NCI-H69 (cell line): ENCODE data around the gene NGEF.

ENCODE experiments used
- DNase-seq: peaks from one replicate; lab custom pipeline; 2025; lab: John Stamatoyannopoulos, UW

Gene NGEF

DNA sequence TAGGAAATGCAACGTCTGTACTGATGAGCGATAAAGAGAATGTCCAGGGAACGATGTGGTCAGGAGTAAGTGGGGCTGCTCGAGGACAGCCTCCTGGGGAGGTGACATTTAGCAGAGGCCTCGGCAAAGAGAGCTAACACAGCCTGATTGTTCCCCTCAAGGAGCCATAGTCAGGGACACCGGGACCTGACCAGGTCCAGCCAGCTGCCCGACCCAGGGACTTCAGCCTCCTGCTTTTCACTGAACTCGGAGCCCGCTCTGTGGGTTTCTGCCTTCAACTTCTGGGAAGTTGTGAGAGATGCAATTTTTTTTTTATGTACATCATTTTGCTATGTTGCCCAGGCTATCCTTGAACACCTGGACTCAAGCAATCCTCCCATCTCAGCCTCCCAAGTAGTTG lies 29.5 kb upstream of the NGEF start:
- no peak for DNase-seq

DNA sequence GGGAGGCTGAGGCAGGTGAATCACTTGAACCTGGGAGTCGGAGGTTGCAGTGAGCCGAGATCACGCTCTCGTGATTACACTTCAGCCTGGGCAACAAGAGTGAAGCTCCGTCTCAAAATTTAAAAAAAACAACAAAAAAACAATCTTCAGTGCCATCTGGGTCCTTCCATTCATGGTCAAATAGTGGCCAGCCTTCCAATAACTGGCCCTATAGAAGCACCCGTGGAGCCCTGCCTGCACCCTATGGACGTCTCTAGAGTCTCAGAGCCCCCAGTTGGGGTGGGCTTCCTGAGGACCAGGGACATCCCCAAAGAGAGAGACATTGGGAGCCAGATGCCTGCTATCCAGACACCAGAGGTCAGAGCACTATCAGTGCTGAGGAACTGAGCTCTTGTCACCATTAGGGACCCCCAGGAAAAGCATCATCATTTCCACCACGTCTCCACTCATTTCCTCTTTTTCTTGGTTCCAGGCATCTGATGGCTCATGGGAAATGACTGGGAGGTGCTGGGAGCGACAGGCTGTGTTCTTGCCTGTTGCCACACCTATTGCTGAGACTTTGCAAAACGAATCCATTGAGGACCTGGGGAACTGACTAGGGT lies 28.8 kb upstream of the NGEF start:
- DNase-seq, result no peak

DNA sequence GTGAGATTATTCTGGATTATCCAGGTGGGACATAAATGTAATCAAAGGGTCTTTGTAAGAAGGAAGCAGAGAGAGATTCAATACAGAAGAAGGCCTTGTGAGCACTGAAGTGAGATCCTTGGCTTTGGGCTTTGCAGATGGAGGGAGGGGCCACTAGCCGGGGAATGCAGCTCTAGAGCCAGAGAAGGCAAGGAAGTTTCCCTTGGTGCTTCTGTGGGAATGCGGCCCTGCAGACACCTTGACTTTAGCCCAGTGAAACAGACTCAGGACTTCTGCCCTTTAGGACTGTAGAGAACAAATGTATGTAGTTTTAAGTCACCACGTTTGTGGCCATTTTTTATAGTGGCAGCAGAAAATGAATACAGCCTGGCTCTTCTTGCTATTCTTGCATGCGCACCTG lies 27.5 kb upstream of the NGEF start:
- no peak for DNase-seq

DNA sequence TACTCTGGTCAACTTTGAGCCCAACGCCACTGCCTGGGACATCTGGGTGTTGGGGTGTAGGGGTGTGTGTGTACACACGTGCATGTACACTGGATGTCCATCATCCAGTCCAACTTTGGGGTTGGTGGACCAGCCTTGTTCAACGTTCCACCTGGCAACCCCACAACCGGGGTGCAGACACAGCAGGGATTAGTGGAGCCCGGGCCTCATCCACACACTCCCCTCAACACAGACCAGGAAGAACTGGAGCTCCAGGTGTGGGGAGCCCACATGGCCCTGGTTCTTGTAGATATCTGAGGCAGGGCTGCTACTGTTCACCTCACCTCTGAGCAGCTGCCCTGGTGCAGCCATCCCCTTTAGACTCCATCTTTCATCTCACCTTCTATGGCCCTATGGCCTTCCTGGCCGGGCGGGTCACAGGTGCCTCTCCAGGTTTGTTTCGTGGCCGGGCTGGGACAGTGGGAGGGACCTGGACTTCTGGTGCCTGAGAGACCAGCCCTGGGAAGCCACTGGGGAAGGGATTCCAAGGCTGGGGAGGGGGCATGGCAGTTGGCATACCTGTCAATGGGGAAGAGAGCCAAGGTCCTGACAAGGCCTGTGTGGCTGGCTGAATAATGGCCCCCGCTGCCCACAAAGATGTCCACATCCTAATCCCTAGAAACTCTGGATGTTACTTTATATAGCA lies 26.9 kb upstream of the NGEF start:
- no peak for DNase-seq

DNA sequence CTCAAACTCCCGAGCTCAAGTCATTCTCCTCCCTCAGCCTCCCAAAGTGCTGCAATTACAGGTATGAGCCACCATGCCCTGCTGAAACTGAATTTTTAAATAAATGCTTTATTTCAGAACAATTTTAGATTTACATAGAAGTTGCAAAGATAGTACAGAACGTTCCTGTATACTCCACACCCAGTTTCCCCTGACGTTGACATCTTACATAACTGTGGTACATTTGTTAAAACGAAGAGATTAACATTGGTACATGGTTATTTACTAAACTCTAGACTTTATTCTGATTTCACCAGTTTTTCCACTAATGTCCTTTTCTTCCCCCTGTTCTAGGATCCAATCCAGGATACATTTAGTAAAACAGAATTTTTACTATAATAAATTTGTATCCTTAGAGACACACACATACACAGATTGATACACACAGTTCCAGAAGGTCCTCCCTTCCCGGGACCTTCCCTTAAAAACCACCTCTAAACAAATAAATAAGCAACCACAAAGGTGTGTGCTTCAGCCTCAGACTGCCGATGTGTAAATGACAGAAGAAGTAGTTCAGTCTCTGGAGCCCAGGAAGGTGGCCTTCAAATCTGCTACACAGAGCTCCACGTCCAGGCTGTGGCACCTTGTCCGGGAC lies 26.3 kb upstream of the NGEF start:
- no peak for DNase-seq

DNA sequence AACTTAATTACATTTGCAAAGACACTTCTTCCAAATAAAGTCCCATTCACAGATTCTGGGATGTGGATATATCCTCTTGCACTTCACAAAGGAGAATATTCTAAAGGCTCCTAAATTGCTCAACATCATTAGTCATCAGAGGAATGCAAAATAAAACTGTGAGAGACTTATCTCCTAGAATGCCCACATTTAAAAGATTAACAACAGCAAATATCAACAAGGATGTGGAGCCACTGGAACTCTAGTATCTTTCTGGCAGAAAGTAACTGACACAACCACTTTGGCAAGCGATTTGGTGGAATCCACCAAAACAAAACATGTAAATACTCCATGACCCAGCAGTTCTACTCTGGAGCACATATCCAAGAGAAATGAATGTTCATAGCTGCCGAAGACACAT lies 24.0 kb upstream of the NGEF start:
- no peak for DNase-seq

DNA sequence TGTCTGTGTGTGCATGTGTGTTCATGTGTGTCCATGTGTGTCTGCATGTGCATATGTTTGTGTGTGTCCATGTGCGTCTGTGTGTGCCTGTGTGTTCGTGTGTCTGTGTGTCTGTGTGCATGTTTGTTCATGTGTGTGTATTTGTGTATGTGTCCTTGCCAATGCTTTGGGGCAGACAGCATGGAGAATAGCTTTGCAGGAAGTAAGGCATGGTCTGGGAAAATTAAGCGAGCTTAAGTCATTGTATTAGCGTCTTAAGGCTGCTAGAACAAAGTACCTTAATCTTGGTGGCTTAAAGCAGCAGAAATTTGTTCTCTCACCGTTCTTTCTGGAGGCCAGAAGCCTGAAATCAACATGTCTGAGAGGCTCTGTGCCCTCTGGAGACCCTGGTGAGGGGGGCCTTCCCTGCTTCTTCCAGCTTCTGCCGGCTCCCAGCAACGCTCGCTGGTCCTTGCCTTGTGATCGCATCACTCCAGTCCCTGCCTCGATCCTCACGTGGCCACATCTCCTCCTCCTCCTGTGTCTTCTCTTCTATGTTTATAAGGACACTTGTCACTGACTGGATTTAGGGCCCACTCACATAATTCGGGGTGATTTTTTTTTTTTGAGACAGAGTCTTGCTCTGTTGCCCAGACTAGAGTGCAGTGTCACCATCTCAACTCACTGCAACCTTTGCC lies 23.2 kb upstream of the NGEF start:
- DNase-seq, result no peak

DNA sequence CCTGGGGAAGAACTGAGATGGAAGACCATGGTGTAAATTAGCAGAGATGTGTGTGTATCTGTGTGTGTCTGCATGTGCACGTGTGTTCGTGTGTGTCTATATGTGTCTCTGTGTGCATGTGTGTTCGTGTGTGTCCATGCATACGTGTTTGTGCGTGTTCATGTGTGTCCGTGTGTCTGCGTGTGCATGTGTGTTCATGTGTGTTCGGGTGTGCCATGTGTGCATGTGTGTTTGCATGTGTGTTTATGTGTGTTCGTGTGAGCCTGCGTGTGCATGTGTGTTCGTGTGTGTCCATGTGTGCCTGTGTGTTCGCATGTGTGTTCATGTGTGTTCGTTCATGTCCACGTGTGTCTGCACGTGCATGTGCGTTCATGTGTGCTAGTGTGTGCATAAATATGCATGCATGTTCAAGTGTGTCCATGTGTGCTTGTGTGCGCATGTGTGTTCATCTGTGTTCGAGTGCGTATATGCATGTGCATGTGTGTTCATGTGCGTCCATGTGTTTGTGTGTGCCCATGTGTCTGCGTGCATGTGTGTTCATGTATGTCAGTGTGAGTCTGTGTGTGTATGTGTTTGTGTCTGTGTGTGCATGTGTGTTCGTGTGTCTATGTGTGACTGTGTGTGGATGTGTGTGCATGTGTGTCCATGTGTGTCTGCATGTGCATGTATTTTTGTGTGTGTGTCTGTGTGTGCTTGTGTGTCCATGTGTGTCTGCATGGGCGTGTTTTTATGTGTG lies 22.5 kb upstream of the NGEF start:
- DNase-seq, result no peak

DNA sequence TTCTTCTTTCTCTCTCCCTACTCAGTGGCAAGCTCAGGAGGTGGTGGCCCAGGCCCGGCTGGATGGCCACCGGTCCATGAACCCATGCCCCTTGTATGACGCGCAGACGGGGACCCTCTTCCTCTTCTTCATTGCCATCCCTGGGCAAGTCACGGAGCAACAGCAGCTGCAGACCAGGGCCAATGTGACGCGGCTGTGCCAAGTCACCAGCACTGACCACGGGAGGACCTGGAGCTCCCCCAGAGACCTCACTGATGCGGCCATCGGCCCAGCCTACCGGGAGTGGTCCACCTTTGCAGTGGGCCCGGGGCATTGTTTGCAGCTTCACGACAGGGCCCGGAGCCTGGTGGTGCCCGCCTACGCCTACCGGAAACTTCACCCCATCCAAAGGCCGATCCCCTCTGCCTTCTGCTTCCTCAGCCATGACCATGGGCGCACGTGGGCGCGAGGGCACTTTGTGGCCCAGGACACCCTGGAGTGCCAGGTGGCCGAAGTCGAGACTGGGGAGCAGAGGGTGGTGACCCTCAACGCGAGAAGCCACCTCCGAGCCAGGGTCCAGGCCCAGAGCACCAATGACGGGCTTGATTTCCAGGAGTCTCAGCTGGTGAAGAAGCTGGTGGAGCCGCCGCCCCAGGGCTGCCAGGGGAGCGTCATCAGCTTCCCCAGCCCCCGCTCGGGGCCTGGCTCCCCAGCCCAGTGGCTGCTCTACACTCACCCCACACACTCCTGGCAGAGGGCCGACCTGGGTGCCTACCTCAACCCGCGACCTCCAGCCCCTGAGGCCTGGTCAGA lies 21.2 kb upstream of the NGEF start:
- DNase-seq, result no peak

DNA sequence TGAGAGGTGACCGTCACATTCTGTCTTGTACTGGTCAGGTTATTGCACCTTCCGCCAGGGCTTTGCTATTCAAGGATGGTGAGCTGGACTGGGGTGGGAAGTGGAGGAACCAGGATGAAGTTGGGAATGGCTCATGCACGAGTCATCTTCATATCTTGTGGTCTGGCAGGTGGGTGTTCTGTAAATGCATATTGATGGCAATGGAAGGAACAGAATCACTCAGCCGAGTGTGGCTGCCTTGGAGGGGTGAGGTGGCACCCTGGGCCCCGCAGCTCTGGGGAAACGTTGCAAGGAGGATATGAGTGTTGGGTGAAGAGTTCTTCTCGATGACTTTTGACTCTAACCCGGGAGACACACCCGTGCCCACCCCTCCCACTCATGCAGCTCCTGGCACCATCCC lies 20.6 kb upstream of the NGEF start:
- DNase-seq, result no peak

DNA sequence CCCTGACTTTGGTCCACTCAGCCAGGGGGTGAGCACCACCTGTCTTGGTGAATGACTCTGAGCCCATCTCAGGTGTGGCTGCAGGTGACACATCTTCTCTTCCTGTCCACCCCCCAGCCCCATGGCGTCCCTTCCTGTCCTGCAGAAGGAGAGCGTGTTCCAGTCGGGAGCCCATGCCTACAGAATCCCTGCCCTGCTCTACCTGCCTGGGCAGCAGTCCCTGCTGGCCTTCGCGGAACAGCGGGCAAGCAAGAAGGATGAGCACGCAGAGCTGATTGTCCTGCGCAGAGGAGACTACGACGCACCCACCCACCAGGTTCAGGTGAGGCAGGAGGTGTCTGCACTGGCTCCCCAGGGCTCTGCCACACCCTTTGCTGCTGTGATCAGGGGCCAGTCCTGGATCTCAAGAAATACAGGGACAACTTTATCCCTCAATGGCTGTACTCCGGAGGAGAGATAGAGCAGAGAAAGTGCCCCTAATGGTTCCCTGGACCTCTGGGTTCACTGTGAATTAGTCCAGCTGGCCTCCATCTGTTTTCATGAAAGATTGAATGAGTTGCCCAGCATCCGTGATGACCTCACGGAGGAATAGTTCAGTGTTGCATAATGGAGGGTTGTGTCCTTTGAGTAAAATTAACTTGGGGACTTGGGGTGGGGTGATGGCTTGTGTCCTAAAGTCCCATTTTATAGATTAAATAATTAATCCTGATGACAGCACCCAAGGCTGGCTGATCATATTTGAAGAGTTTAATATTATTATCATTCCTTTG lies 19.7 kb upstream of the NGEF start, which contains the start of gene NEU2:
Gene NEU2, plus strand, starts transcription at position 122 of the 770 bp plus-strand sequence. Its CDS starts 0 bp downstream, at position 122.
- DNase-seq, result no peak

DNA sequence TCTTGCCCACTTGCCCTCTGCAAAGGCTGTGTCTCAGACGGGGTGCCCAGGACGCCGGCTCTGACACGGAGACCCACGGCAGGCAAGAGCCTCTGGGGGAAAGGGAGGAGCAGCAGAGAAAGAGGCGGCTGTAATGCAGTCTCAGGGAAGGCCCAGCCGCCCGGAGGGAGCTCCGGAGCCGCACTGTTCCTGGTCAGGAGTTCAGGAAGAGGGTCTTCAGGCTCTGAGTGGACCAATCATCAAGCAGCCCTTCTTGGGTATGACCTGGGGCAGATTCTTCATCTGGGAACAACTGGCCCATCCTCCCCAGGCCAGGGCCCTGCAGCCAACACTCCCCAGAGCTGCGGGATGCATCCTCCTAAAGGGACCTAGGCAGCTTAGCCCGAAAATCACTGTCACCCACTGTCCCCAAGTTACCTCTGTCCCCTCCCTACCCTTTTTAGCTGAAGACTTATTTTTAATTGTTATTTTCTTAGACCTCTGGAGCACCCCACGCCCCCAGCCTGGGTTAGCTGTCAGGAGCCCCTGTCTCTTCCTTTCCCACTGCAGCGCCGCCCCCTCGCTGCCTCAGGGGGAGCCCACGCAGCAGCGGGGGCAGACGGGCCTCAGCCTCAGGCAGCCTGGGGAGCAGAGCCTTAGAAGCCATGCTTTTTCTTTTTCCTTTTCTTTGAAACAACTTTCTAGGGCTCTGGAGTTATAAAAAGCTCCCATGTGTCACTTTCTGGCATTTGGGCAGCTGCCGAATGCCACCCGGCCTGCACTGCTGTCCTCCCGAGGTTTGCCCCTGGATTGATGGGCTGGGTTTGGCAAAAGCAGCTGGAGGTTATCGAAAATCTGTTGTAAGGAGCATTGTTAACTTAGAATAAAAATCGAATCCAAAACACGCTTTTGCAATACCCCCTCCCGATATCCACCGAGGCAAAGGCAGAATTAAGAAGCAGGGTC lies 18.8 kb upstream of the NGEF start:
- DNase-seq, result no peak

DNA sequence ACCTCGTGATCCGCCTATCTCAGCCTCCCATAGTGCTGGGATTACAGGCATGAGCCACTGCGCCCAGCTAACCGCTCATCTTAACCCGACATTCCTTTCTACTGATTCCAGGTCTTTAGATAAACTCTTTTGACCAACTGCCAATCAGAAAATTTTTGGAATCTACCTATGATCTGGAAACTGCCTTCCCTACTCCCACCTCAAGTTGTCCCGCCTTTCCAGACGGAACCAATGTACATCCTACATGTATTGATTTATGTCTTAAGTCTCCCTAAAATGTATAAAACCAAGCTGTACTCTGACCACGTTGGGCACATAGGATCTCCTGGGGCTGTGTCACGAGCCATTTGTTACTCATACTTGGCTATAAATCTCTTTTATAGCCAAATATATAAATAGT lies 16.3 kb upstream of the NGEF start:
- DNase-seq, result no peak

DNA sequence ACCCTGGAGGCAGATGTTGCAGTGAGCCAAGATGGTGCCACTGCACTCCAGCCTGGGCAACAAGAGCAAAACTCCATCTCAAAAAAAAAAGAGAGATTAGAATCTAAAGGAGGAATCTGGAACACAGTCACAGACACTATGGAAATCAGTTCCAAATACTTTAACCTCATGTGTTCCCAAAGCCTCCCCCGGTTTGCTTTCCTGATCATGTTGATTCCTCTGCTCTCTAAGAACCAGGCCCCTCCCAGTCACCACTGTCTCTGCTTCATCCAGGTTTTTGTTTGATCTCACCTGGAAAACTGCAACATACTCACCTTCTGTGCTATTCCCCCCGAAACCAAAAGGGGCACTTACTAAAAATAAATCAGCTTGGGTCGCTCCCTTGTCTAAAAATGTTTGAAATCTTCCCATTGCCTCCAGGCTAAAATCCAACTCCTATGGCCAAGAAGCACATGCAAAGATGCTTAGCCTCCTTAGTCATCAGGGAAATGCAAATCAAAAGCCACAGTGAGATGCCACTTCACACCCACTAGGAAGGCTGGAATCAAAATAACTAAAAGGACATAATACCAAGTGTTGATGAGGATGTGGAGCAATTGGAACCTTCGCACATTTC lies 13.2 kb upstream of the NGEF start:
- no peak for DNase-seq

DNA sequence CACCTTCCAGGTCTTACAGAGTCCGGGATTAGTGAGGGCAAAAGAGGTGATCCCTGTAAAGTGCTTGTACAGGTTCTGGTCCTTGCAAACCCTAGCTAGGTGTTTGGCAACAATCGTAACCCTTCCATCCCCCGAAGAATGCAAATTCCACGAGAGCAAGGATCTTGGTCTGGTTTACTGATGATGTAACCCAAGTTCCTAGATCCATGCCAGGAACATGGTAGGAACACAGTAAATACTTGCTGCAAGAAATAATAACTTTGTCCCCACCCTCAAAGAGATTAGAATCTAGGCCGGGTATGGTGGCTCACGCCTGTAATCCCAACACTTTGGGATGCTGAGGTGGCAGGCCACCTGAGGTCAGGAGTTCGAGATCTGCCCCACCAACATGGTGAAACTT lies 12.7 kb upstream of the NGEF start:
- no peak for DNase-seq

DNA sequence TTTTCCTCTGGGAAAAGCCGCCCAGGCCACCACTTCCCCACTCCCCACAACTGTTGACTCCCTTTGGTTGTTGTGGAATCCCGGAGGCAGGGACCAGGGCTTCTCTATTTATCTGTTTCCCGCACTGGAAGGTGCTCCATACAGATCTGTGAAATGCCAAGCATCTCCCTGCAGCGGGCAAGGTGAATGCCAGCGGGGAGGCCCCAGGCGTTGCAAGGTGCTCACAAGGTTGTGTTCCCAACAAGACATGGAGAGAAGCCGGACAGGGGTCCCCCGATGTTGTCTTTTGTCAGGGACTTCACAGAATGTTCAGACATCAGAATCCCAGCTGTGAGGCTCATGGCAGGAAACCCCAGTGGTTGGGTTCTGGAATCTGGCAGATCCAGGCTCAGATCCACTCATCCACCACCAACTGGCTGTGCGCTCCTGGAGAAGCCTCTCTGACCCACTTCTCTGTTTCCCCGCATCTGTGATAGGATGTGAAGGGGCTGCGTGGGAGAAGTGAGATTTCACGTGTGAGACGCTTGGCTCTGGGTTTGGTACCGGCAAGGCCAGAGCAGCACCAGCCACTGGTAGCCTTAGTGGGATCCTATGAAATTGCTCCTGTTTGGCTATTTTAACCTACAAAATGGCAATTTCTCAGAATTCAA lies 10.8 kb upstream of the NGEF start:
- no peak for DNase-seq

DNA sequence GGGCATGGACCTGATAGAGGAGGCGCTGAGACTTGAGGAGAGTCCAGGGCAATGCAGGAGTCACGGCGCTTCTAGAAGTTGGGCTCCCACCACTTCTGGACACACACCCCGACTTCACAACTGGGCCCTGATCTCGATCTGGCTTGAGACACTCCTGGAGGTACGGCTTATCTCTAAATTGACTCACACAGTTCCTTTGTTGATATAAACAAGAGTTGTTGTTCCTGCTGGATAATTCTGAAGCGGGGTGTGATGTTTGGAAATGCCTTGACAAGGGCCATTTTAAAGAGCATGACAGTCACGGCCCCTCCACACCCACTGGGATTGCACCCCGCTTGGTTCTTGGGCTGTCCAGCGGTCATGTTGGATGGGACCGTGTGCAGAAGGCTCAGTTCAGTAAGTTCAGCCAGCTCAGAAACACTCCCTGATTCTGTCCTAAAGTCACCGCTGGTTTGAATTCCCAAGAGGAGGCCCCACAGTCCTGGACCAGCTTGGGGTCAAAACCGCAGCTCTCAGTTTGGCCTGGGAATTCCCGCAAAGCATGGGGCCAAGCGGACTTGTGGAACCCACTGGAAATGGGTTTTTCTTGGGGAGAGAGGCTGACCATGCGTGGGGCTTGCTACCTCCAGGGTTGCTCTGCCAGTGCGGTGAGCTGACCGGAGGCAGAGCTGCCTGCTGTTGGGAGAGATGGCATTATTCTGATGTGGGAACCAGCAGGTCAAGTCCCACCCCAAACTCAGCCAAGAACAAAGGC lies 10.1 kb upstream of the NGEF start:
- DNase-seq, result no peak

DNA sequence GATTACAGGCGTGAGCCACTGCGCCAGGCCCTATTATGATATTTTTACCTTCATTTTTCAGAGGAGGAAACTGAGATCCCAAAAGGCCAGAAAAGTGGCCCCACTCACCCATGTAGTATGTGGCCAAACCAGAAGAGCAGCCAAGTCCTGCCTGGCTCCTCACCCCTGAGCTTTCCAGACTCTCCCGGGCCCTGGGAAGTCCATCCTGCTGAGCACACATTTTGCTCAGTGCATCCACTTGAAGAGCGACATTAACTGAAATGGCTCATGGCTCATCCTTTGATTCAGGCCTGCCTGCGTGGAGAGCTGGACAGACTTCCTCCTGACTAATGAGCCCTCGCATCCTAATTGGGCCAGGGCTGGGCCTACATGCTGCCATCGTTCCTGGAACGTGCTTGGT lies 9.5 kb upstream of the NGEF start:
- DNase-seq, result no peak
